Activated CD4-positive, alpha-beta memory T cell treated with anti-CD3 and anti-CD28 coated beads for 36 hours (primary cell): ENCODE measurements around the gene DTX3. TPM values are rescaled to one million over a fixed set of nuclear protein-coding genes. Genes with fewer than 3 reads are reported as not detected.
"Not testable (repeated sequence)": the region's sequence is repeated elsewhere in the genome, so short reads cannot be mapped to it uniquely, and the experiment has no call there.

Experiments used
- CTCF ChIA-PET: fragments of 350-600 bp; sonication (Branson Sonifier 250); formaldehyde crosslinking; loops from one replicate; lab custom pipeline; 2021; ENCODE audit warnings: antibody characterized with exemption, inconsistent platforms; lab: Charles Lee
- POLR2A ChIA-PET: fragments of 350-600 bp; sonication (Branson Sonifier 250); formaldehyde crosslinking; loops from one replicate; lab custom pipeline; 2021; ENCODE audit warnings: antibody characterized with exemption; lab: Charles Lee
- DNase-seq: peaks from one replicate; pipeline ENCODE4 v3.0.0-alpha.2; 2020
- H3K27ac Mint-ChIP-seq: one replicate; pipeline ENCODE4 v1.8.0; 2021; ENCODE audit warnings: mixed read lengths
- H3K27me3 Mint-ChIP-seq: one replicate; pipeline ENCODE4 v1.8.0; 2021; ENCODE audit warnings: mixed read lengths
- H3K36me3 Mint-ChIP-seq: one replicate; pipeline ENCODE4 v1.8.0; 2021; ENCODE audit warnings: mixed read lengths
- H3K4me1 Mint-ChIP-seq: one replicate; pipeline ENCODE4 v1.8.0; 2021; ENCODE audit warnings: low read depth, mixed read lengths
- H3K4me3 Mint-ChIP-seq: one replicate; pipeline ENCODE4 v1.8.0; 2021; ENCODE audit warnings: mild to moderate bottlenecking, mixed read lengths
- H3K9me3 Mint-ChIP-seq: one replicate; pipeline ENCODE4 v1.8.0; 2021; ENCODE audit warnings: mixed read lengths
- intact Hi-C: fragments of 100-400 bp; cut with micrococcal nuclease; formaldehyde crosslinking; loops from one replicate; pipeline ENCODE4 v1.15.1; 2023
- total RNA-seq, 2 experiments: library from RNA; stranded (reverse); gene quantifications; one replicate each; pipeline ENCODE4 v1.2.3, GENCODE V29; 2021

DTX3 gene
- total RNA-seq, 2 experiments from 2014 or later = 15.4 to 15.8 TPM

- Mint-ChIP-seq H3K36me3 (no peaks in the 10 kb centered on the region), H3K27me3 (peaks cover 60% of the 10 kb centered on the region), H3K4me1 (peaks cover 16% of the 10 kb centered on the region), H3K9me3 (no peaks in the 10 kb centered on the region), H3K27ac (no peak overlapping the region), H3K4me3 (no peak overlapping the region)
- ChIA-PET CTCF (interaction anchor here (2.3 kb wide), 1 partner anchor 33 kb away, joined by 13 read pairs; no protein-coding TSS in a partner anchor), POLR2A (no interaction called here)
- intact Hi-C loops = no loop called here
- no peak for DNase-seq
These were observed 11.9 kb downstream of the DTX3 start for GRCh38 chr12:57616383-57617101.

DNA sequence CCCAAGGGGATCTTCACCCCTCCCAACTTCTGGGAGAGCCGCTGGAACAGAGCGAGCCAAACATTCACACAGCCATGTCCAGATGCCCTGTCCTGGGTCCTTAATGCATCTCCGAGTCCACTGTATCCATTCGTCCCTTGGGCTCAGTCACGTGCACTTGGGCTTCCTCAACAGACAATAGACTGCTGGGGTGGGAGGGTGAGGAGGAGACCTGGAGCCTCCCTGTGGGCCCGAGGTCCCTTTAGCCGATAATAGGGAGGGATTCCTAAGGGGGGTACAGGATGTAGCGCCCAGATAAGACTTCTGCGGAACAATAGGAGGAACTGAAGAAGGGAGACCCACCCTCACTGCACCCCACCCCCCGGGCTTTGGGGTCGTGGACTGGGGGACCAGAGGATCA, 13.3 kb downstream of the DTX3 start:
- no peak overlapping the region for H3K4me3 Mint-ChIP-seq
- H3K27ac Mint-ChIP-seq = no peak overlapping the region
- H3K9me3 Mint-ChIP-seq = no peaks in the 10 kb centered on the region
- no peak for DNase-seq
- peaks cover 24% of the 10 kb centered on the region for H3K4me1 Mint-ChIP-seq
- H3K36me3 Mint-ChIP-seq = no peaks in the 10 kb centered on the region
- ChIA-PET CTCF (interaction anchor here (2.3 kb wide), 1 partner anchor 35 kb away, joined by 13 read pairs; no protein-coding TSS in a partner anchor), POLR2A (no interaction called here)
- intact Hi-C loops = no loop called here
- peaks cover 63% of the 10 kb centered on the region for H3K27me3 Mint-ChIP-seq

- CTCF ChIA-PET, DNase-seq, H3K36me3 Mint-ChIP-seq, intact Hi-C loops, H3K27ac Mint-ChIP-seq, H3K9me3 Mint-ChIP-seq, H3K4me3 Mint-ChIP-seq, POLR2A ChIA-PET: not testable (repeated sequence)
- Mint-ChIP-seq H3K4me1 (peaks cover 24% of the 10 kb centered on the region), H3K27me3 (peaks cover 61% of the 10 kb centered on the region)
These were observed 13.8 kb downstream of the DTX3 start for GRCh38 chr12:57618431-57618830.

DNA sequence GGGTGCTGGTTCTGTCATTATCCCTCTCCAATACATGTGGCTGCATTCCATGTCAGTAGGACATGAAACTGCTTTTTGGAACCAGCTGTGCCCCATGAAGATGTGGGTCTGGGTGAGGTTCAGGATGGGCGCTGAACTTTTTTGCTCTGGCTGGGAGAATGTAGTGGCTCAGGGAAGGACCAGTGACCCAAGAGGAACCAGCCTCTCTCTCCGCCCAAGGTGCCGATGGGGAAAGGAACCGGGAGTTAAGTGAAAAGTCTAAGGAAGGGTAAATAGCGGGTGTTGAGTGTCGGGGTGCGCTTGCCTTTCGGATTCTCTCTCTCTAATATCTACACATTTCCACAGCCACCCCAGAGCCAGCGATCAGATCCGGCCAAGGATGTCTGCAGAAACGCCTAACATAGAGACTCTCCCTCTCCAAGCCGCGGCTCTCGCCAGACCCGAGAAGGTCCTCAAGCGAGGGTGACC, 14.4 kb downstream of the DTX3 start:
- no peak for DNase-seq
- ChIA-PET POLR2A (no interaction called here), CTCF (interaction anchor here (0.9 to 7.5 kb wide), 5 partner anchors 8 to 36 kb away, joined by 3 to 112 read pairs (median 5); partner anchors contain the start of genes ARHGEF25 and B4GALNT1)
- intact Hi-C loops = no loop called here
- Mint-ChIP-seq H3K4me3 (no peak overlapping the region), H3K27ac (no peak overlapping the region), H3K4me1 (peaks cover 24% of the 10 kb centered on the region), H3K27me3 (peaks cover 66% of the 10 kb centered on the region), H3K9me3 (no peaks in the 10 kb centered on the region), H3K36me3 (no peaks in the 10 kb centered on the region)

DNA sequence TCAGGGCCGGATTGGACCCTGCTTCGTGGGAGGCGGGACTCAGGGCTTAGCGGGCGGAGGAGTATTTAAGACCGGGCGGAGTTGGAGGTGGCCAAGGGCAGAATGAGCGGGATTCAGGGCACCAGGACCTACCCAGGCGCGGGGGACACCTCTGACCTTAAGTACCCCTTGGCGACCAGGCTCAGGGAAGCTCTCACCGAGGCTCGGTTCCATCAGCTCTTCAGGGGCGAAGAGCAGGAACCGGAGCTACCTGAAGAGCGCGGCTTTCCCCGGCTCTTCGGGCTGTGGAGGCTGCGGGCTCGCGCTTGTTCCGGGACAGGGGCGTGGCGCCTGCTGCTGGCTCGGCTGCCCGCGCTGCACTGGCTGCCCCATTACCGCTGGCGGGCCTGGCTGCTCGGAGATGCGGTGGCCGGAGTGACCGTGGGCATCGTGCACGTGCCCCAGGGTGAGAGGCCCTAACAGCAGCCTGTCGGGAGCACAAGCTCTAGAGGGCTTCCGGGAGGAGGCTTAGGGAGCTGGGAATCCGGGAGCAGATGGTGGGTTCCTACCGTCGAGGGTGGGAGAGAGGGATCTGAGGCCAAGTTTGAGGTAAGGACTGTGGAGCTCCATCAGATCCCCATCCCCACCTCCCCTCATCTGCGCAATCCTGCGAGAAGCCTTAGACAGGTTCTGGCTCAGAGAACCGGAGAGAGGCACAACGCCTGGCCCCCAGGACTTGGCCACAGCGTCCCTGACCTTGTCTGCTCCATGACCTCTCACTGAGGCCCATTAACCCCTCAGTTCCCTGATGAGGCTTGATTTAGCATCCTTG, 15.0 kb downstream of the DTX3 start:
- H3K27me3 Mint-ChIP-seq = peaks cover 69% of the 10 kb centered on the region
- CTCF ChIA-PET = interaction anchor here (0.9 to 7.5 kb wide), 8 partner anchors 8 to 44 kb away, joined by 3 to 112 read pairs (median 6); partner anchors contain the start of genes ARHGEF25 and B4GALNT1
- H3K4me1 Mint-ChIP-seq = peaks cover 24% of the 10 kb centered on the region
- H3K9me3 Mint-ChIP-seq = no peaks in the 10 kb centered on the region
- POLR2A ChIA-PET = interaction anchor here (2.1 kb wide), 1 partner anchor 8 kb away, joined by 9 read pairs; the partner anchor contains the start of gene ARHGEF25
- intact Hi-C loops = loop anchor here (2.0 to 5.0 kb wide), 3 partner anchors 29 to 162 kb away; partner anchors contain the start of genes DDIT3, GLI1, INHBE and MBD6
- no peak overlapping the region for H3K27ac Mint-ChIP-seq
- DNase-seq = peak; percentile 30
- H3K36me3 Mint-ChIP-seq = no peaks in the 10 kb centered on the region
- no peak overlapping the region for H3K4me3 Mint-ChIP-seq

- H3K4me1 Mint-ChIP-seq = peaks cover 24% of the 10 kb centered on the region
- H3K4me3 Mint-ChIP-seq = peak overlapping the region; percentile 63
- no peaks in the 10 kb centered on the region for H3K9me3 Mint-ChIP-seq
- CTCF ChIA-PET = interaction anchor here (0.7 to 7.5 kb wide), 15 partner anchors 9 to 162 kb away, joined by 3 to 112 read pairs (median 5); partner anchors contain the start of genes ARHGEF25, B4GALNT1, OS9 and PIP4K2C
- no peaks in the 10 kb centered on the region for H3K36me3 Mint-ChIP-seq
- POLR2A ChIA-PET = interaction anchor here (0.7 to 2.1 kb wide), 2 partner anchors 9 to 37 kb away, joined by 3 to 9 read pairs; partner anchors contain the start of gene ARHGEF25
- H3K27ac Mint-ChIP-seq = no peak overlapping the region
- H3K27me3 Mint-ChIP-seq = peaks cover 76% of the 10 kb centered on the region
- intact Hi-C loops = loop anchor here (2.0 to 5.0 kb wide), 3 partner anchors 30 to 163 kb away; partner anchors contain the start of genes DDIT3, GLI1, INHBE and MBD6
- DNase-seq = no peak
These were observed 15.8 kb downstream of the DTX3 start for GRCh38 chr12:57620245-57620935.

- POLR2A ChIA-PET = interaction anchor here (0.7 to 2.1 kb wide), 2 partner anchors 10 to 37 kb away, joined by 3 to 9 read pairs; partner anchors contain the start of gene ARHGEF25
- Mint-ChIP-seq H3K4me1 (peaks cover 24% of the 10 kb centered on the region), H3K27ac (no peak overlapping the region), H3K27me3 (peaks cover 82% of the 10 kb centered on the region), H3K9me3 (no peaks in the 10 kb centered on the region), H3K36me3 (no peaks in the 10 kb centered on the region), H3K4me3 (peak overlapping the region; percentile 63)
- intact Hi-C loops = loop anchor here (1.0 to 5.0 kb wide), 4 partner anchors 30 to 164 kb away; partner anchors contain the start of genes DDIT3, GLI1, INHBE and MBD6
- CTCF ChIA-PET = interaction anchor here (0.7 to 7.5 kb wide), 14 partner anchors 9 to 162 kb away, joined by 3 to 112 read pairs (median 6); partner anchors contain the start of genes ARHGEF25, B4GALNT1, OS9 and PIP4K2C
- DNase-seq = no peak
These were observed 16.4 kb downstream of the DTX3 start for GRCh38 chr12:57620936-57621496.

- Mint-ChIP-seq H3K4me3 (peak overlapping the region; percentile 63), H3K9me3 (no peaks in the 10 kb centered on the region), H3K4me1 (peaks cover 24% of the 10 kb centered on the region), H3K27ac (no peak overlapping the region), H3K36me3 (no peaks in the 10 kb centered on the region), H3K27me3 (peaks cover 88% of the 10 kb centered on the region)
- ChIA-PET CTCF (interaction anchor here (1.1 to 7.5 kb wide), 15 partner anchors 8 to 163 kb away, joined by 3 to 112 read pairs (median 6); partner anchors contain the start of genes ARHGEF25, B4GALNT1 and PIP4K2C), POLR2A (interaction anchor here (0.6 to 2.1 kb wide), 2 partner anchors 10 to 95 kb away, joined by 3 to 9 read pairs; partner anchors contain the start of gene ARHGEF25)
- intact Hi-C loops = loop anchor here (1.0 to 5.0 kb wide), 4 partner anchors 31 to 164 kb away; partner anchors contain the start of genes DDIT3, GLI1, INHBE and MBD6
- peak; percentile 68 for DNase-seq
These were observed 17.1 kb downstream of the DTX3 start for GRCh38 chr12:57621497-57622292.

GRCh38 chr12:57622293-57623245, 17.9 kb downstream of the DTX3 start:
- intact Hi-C loops = loop anchor here (5.0 kb wide), 2 partner anchors 100 to 165 kb away; partner anchors contain the start of genes DDIT3, GLI1, INHBE and MBD6
- Mint-ChIP-seq H3K27ac (no peak overlapping the region), H3K27me3 (peaks cover 90% of the 10 kb centered on the region), H3K36me3 (no peaks in the 10 kb centered on the region), H3K4me1 (peaks cover 31% of the 10 kb centered on the region), H3K4me3 (peak overlapping the region; percentile 63), H3K9me3 (no peaks in the 10 kb centered on the region)
- no peak for DNase-seq
- POLR2A ChIA-PET = interaction anchor here (0.6 kb wide), 1 partner anchor 95 kb away, joined by 3 read pairs; no protein-coding TSS in a partner anchor
- CTCF ChIA-PET = interaction anchor here (0.7 to 7.5 kb wide), 9 partner anchors 8 to 164 kb away, joined by 3 to 112 read pairs (median 4); partner anchors contain the start of genes B4GALNT1 and PIP4K2C
